ENCODE measurements around the gene SMPD4.
"Not testable (repeated sequence)": the region's sequence is repeated elsewhere in the genome, so short reads cannot be mapped to it uniquely, and the experiment has no call there.

SMPD4 gene

GRCh38 chr2:130135692-130136541 is 45.5 kb downstream of the SMPD4 start:
- H3K9ac ChIP-seq (ENCODE audit: low read length), result no peak overlapping the region
- H3K4me3 ChIP-seq (ENCODE audit: insufficient read depth, low read length, poor library complexity, severe bottlenecking), result no peak overlapping the region
- H3K9me3 ChIP-seq (ENCODE audit: insufficient read depth, low read length), result no peaks in the 10 kb centered on the region
- no peaks in the 10 kb centered on the region for H3F3A ChIP-seq (ENCODE audit: insufficient read depth)
- H3K9me2 ChIP-seq (replicated peaks; ENCODE audit: insufficient read depth, low read length), result no peaks in the 10 kb centered on the region
- no peaks in the 10 kb centered on the region for H3K36me3 ChIP-seq (ENCODE audit: low read length)
- H3K27ac ChIP-seq (ENCODE audit: low read depth, low read length), result no peak overlapping the region
- H4K20me1 ChIP-seq (ENCODE audit: low read depth, low read length), result no peaks in the 10 kb centered on the region
- no peaks in the 10 kb centered on the region for H3K79me2 ChIP-seq (ENCODE audit: insufficient read depth, low read length)
- no peak overlapping the region for H2AFZ ChIP-seq (ENCODE audit: low read depth, low read length, severe bottlenecking)
- H3K27me3 ChIP-seq (ENCODE audit: low read length), result no peaks in the 10 kb centered on the region
- TF ChIP-seq EZH2phosphoT487 (conservative IDR thresholded peaks at IDR 0.05; ENCODE audit: low read length) (no peak), CTCF (IDR thresholded peaks at IDR 0.05; ENCODE audit: insufficient read depth, low read length, poor library complexity, severe bottlenecking) (no peak)
- H3K4me2 ChIP-seq (ENCODE audit: low read depth, low read length, poor library complexity, severe bottlenecking), result no peak overlapping the region

- H3K27me3 ChIP-seq (ENCODE audit: low read length); H3K9me3 ChIP-seq (ENCODE audit: insufficient read depth, low read length); H3K9ac ChIP-seq (ENCODE audit: low read length); H3K36me3 ChIP-seq (ENCODE audit: low read length); H3K4me2 ChIP-seq (ENCODE audit: low read depth, low read length, poor library complexity, severe bottlenecking); H3K27ac ChIP-seq (ENCODE audit: low read depth, low read length); H3K79me2 ChIP-seq (ENCODE audit: insufficient read depth, low read length); H3F3A ChIP-seq (ENCODE audit: insufficient read depth); H4K20me1 ChIP-seq (ENCODE audit: low read depth, low read length); H3K4me3 ChIP-seq (ENCODE audit: insufficient read depth, low read length, poor library complexity, severe bottlenecking); H2AFZ ChIP-seq (ENCODE audit: low read depth, low read length, severe bottlenecking); H3K9me2 ChIP-seq (replicated peaks; ENCODE audit: insufficient read depth, low read length): not testable (repeated sequence)
Observed at GRCh38 chr2:130129120-130129829, 52.1 kb downstream of the SMPD4 start, which contains the start of gene POTEF. TSS of gene POTEF (minus strand) at chr2:130129222. CDS start at chr2:130120515, 8,707 bp downstream.

GRCh38 chr2:130128464-130128863 is 52.9 kb downstream of the SMPD4 start:
- H3K27ac ChIP-seq (ENCODE audit: low read depth, low read length); H3K4me3 ChIP-seq (ENCODE audit: insufficient read depth, low read length, poor library complexity, severe bottlenecking); H3K27me3 ChIP-seq (ENCODE audit: low read length); H3K36me3 ChIP-seq (ENCODE audit: low read length); H3K9me3 ChIP-seq (ENCODE audit: insufficient read depth, low read length); H3K79me2 ChIP-seq (ENCODE audit: insufficient read depth, low read length); H3F3A ChIP-seq (ENCODE audit: insufficient read depth); H4K20me1 ChIP-seq (ENCODE audit: low read depth, low read length); H3K9me2 ChIP-seq (replicated peaks; ENCODE audit: insufficient read depth, low read length); H3K4me2 ChIP-seq (ENCODE audit: low read depth, low read length, poor library complexity, severe bottlenecking); H3K9ac ChIP-seq (ENCODE audit: low read length); H2AFZ ChIP-seq (ENCODE audit: low read depth, low read length, severe bottlenecking): not testable (repeated sequence)

- not testable (repeated sequence) for H3K27ac ChIP-seq (ENCODE audit: low read depth, low read length); H2AFZ ChIP-seq (ENCODE audit: low read depth, low read length, severe bottlenecking); H3K4me3 ChIP-seq (ENCODE audit: insufficient read depth, low read length, poor library complexity, severe bottlenecking); H3K36me3 ChIP-seq (ENCODE audit: low read length); H3K9ac ChIP-seq (ENCODE audit: low read length); H3K27me3 ChIP-seq (ENCODE audit: low read length); H4K20me1 ChIP-seq (ENCODE audit: low read depth, low read length); H3K9me2 ChIP-seq (replicated peaks; ENCODE audit: insufficient read depth, low read length); H3F3A ChIP-seq (ENCODE audit: insufficient read depth); H3K4me2 ChIP-seq (ENCODE audit: low read depth, low read length, poor library complexity, severe bottlenecking); H3K9me3 ChIP-seq (ENCODE audit: insufficient read depth, low read length); H3K79me2 ChIP-seq (ENCODE audit: insufficient read depth, low read length)
Observed at GRCh38 chr2:130127726-130128125, 53.7 kb downstream of the SMPD4 start.

GRCh38 chr2:130120924-130121323 is 60.5 kb downstream of the SMPD4 start:
- not testable (repeated sequence) for H3K79me2 ChIP-seq (ENCODE audit: insufficient read depth, low read length)

GRCh38 chr2:130102597-130103363 is 78.6 kb downstream of the SMPD4 start:
- not testable (repeated sequence) for H3K79me2 ChIP-seq (ENCODE audit: insufficient read depth, low read length); H3K9me2 ChIP-seq (replicated peaks; ENCODE audit: insufficient read depth, low read length); H3K27me3 ChIP-seq (ENCODE audit: low read length); H3K4me3 ChIP-seq (ENCODE audit: insufficient read depth, low read length, poor library complexity, severe bottlenecking); H3K4me2 ChIP-seq (ENCODE audit: low read depth, low read length, poor library complexity, severe bottlenecking); H3K27ac ChIP-seq (ENCODE audit: low read depth, low read length); H4K20me1 ChIP-seq (ENCODE audit: low read depth, low read length); H3K9ac ChIP-seq (ENCODE audit: low read length); H2AFZ ChIP-seq (ENCODE audit: low read depth, low read length, severe bottlenecking); H3F3A ChIP-seq (ENCODE audit: insufficient read depth); H3K9me3 ChIP-seq (ENCODE audit: insufficient read depth, low read length); H3K36me3 ChIP-seq (ENCODE audit: low read length)

More at GRCh38 chr2:130120924-130121323, 60.5 kb downstream of the SMPD4 start:
- H4K20me1 ChIP-seq (ENCODE audit: low read depth, low read length); H3K9me3 ChIP-seq (ENCODE audit: insufficient read depth, low read length); H3K4me3 ChIP-seq (ENCODE audit: insufficient read depth, low read length, poor library complexity, severe bottlenecking); H3K9me2 ChIP-seq (replicated peaks; ENCODE audit: insufficient read depth, low read length); H3F3A ChIP-seq (ENCODE audit: insufficient read depth); H3K27ac ChIP-seq (ENCODE audit: low read depth, low read length); H3K9ac ChIP-seq (ENCODE audit: low read length); H3K4me2 ChIP-seq (ENCODE audit: low read depth, low read length, poor library complexity, severe bottlenecking); H3K36me3 ChIP-seq (ENCODE audit: low read length); H2AFZ ChIP-seq (ENCODE audit: low read depth, low read length, severe bottlenecking); H3K27me3 ChIP-seq (ENCODE audit: low read length): not testable (repeated sequence)
